ENCODE results near the gene ZNF800.

The ZNF800 gene

GRCh38 chr7:127390186-127390816, 2.2 kb downstream of the ZNF800 start:
- DNase-seq (ENCODE audit: low read depth in 2 of 2): no peak

- no peak for DNase-seq (ENCODE audit: low read depth in 2 of 2)
These were observed 3.2 kb downstream of the ZNF800 start for GRCh38 chr7:127389321-127389720.

- DNase-seq (ENCODE audit: low read depth in 2 of 2): no peak
These were observed 4.5 kb downstream of the ZNF800 start for GRCh38 chr7:127387974-127388373.

- no peak for DNase-seq (ENCODE audit: low read depth in 2 of 2)
These were observed 9.2 kb downstream of the ZNF800 start for GRCh38 chr7:127383123-127383835.

- no peak for DNase-seq (ENCODE audit: low read depth in 2 of 2)
These were observed 10.0 kb downstream of the ZNF800 start for GRCh38 chr7:127382301-127383085.

- no peak for DNase-seq (ENCODE audit: low read depth in 2 of 2)
These were observed 12.0 kb downstream of the ZNF800 start for GRCh38 chr7:127380479-127380878.

- no peak for DNase-seq (ENCODE audit: low read depth in 2 of 2)
These were observed 12.9 kb downstream of the ZNF800 start for GRCh38 chr7:127379642-127380041.

- DNase-seq (ENCODE audit: low read depth in 2 of 2): no peak
These were observed 14.0 kb downstream of the ZNF800 start for GRCh38 chr7:127378537-127378936.

- no peak for DNase-seq (ENCODE audit: low read depth in 2 of 2)
These were observed 15.1 kb downstream of the ZNF800 start for GRCh38 chr7:127377425-127377824.

- no peak for DNase-seq (ENCODE audit: low read depth in 2 of 2)
These were observed 16.9 kb downstream of the ZNF800 start for GRCh38 chr7:127375631-127376030.

- DNase-seq (ENCODE audit: low read depth in 2 of 2): no peak
These were observed 24.8 kb downstream of the ZNF800 start for GRCh38 chr7:127367679-127368078.

GRCh38 chr7:127366680-127367079, 25.8 kb downstream of the ZNF800 start:
- DNase-seq (ENCODE audit: low read depth in 2 of 2): no peak

GRCh38 chr7:127365957-127366315, 26.6 kb downstream of the ZNF800 start:
- no peak for DNase-seq (ENCODE audit: low read depth in 2 of 2)

GRCh38 chr7:127365164-127365956, 27.1 kb downstream of the ZNF800 start:
- no peak for DNase-seq (ENCODE audit: low read depth in 2 of 2)

GRCh38 chr7:127362364-127363027, 30.0 kb downstream of the ZNF800 start:
- no peak for DNase-seq (ENCODE audit: low read depth in 2 of 2)

GRCh38 chr7:127361736-127362135, 30.8 kb downstream of the ZNF800 start:
- DNase-seq (ENCODE audit: low read depth in 2 of 2): no peak

GRCh38 chr7:127359011-127359410, 33.5 kb downstream of the ZNF800 start:
- DNase-seq (ENCODE audit: low read depth in 2 of 2): no peak

- no peak for DNase-seq (ENCODE audit: low read depth in 2 of 2)
These were observed 38.6 kb downstream of the ZNF800 start for GRCh38 chr7:127353897-127354296.

- DNase-seq (ENCODE audit: low read depth in 2 of 2): no peak
These were observed 41.9 kb downstream of the ZNF800 start for GRCh38 chr7:127350586-127350985.

- no peak for DNase-seq (ENCODE audit: low read depth in 2 of 2)
These were observed 42.6 kb downstream of the ZNF800 start for GRCh38 chr7:127349881-127350280.

- no peak for DNase-seq (ENCODE audit: low read depth in 2 of 2)
These were observed 44.3 kb downstream of the ZNF800 start for GRCh38 chr7:127348247-127348631.
